Panc1 (cell line): ENCODE data around the gene HHIP.

Experiments used
- POLR2AphosphoS5 ChIP-seq: IDR thresholded peaks from 2 replicates; pipeline ENCODE4 v1.6.1; 2012; ENCODE audit warnings: mild to moderate bottlenecking, low read depth, low read length, moderate library complexity
- SIN3A ChIP-seq: IDR thresholded peaks from 2 replicates; pipeline ENCODE4 v1.6.1; 2012; ENCODE audit warnings: low read depth, mild to moderate bottlenecking, low read length, moderate library complexity, borderline replicate concordance; ENCODE audit not compliant: insufficient read depth
- TCF7L2 ChIP-seq: IDR thresholded peaks from 2 replicates; pipeline ENCODE4 v1.6.1; 2011; ENCODE audit warnings: mild to moderate bottlenecking, low read depth, low read length, inconsistent platforms
- TF ChIP-seq, protein P1 (sequence below): fragments of 450-650 bp; IDR thresholded peaks from 2 replicates; pipeline ENCODE4 v1.5.1; 2017; ENCODE audit warnings: mild to moderate bottlenecking
- TF ChIP-seq, protein P2 (sequence below), 2 experiments: IDR thresholded peaks; 2 replicates each; pipeline ENCODE4 v1.6.1; 2011 to 2012; ENCODE audit warnings: low read depth in 2 of 2, control low read depth in 1 of 2, low read length in 1 of 2, mild to moderate bottlenecking in 1 of 2, moderate library complexity in 1 of 2; ENCODE audit not compliant: insufficient read depth in 1 of 2

DNA sequence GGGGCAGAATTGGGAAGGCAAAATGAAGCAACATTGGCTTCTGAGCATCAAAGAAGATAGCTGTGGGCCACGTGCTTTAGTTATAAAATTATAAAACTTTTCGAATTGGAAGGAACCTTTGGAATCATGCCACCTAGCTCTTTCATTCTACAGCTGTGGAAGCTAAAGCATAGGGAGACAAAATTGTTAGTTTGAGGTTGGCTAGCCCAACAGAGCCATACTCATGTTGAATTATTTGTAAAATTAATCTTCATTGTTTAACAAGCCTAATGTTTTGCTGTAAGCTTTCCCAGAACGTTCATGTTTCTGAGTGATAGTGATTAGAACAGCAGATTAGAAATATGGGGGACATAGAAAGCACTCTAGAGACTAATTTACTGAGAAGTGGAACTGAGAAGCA, 35.9 kb downstream of the HHIP start:
- TF ChIP-seq TCF7L2 (no peak), POLR2AphosphoS5 (no peak), SIN3A (no peak)
- TF ChIP-seq, protein P1, sequence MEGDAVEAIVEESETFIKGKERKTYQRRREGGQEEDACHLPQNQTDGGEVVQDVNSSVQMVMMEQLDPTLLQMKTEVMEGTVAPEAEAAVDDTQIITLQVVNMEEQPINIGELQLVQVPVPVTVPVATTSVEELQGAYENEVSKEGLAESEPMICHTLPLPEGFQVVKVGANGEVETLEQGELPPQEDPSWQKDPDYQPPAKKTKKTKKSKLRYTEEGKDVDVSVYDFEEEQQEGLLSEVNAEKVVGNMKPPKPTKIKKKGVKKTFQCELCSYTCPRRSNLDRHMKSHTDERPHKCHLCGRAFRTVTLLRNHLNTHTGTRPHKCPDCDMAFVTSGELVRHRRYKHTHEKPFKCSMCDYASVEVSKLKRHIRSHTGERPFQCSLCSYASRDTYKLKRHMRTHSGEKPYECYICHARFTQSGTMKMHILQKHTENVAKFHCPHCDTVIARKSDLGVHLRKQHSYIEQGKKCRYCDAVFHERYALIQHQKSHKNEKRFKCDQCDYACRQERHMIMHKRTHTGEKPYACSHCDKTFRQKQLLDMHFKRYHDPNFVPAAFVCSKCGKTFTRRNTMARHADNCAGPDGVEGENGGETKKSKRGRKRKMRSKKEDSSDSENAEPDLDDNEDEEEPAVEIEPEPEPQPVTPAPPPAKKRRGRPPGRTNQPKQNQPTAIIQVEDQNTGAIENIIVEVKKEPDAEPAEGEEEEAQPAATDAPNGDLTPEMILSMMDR = no peak
- TF ChIP-seq, protein P2, sequence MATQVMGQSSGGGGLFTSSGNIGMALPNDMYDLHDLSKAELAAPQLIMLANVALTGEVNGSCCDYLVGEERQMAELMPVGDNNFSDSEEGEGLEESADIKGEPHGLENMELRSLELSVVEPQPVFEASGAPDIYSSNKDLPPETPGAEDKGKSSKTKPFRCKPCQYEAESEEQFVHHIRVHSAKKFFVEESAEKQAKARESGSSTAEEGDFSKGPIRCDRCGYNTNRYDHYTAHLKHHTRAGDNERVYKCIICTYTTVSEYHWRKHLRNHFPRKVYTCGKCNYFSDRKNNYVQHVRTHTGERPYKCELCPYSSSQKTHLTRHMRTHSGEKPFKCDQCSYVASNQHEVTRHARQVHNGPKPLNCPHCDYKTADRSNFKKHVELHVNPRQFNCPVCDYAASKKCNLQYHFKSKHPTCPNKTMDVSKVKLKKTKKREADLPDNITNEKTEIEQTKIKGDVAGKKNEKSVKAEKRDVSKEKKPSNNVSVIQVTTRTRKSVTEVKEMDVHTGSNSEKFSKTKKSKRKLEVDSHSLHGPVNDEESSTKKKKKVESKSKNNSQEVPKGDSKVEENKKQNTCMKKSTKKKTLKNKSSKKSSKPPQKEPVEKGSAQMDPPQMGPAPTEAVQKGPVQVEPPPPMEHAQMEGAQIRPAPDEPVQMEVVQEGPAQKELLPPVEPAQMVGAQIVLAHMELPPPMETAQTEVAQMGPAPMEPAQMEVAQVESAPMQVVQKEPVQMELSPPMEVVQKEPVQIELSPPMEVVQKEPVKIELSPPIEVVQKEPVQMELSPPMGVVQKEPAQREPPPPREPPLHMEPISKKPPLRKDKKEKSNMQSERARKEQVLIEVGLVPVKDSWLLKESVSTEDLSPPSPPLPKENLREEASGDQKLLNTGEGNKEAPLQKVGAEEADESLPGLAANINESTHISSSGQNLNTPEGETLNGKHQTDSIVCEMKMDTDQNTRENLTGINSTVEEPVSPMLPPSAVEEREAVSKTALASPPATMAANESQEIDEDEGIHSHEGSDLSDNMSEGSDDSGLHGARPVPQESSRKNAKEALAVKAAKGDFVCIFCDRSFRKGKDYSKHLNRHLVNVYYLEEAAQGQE (IDR thresholded peaks at IDR 0.05; ENCODE audit: insufficient read depth in 1 of 2, low read depth in 2 of 2, low read length in 1 of 2) = no peak
